CD4-positive, alpha-beta T cell treated with Interleukin-12 subunit alpha and Interleukin-12 subunit beta, for 1 hour (primary cell): ENCODE results near the gene PPP2R2B.
"Not testable (repeated sequence)": the region's sequence is repeated elsewhere in the genome, so short reads cannot be mapped to it uniquely, and the experiment has no call there.

Experiments
- DNase-seq: peaks from one replicate; pipeline ENCODE4 v3.0.0-alpha.2; 2020

PPP2R2B gene

DNA sequence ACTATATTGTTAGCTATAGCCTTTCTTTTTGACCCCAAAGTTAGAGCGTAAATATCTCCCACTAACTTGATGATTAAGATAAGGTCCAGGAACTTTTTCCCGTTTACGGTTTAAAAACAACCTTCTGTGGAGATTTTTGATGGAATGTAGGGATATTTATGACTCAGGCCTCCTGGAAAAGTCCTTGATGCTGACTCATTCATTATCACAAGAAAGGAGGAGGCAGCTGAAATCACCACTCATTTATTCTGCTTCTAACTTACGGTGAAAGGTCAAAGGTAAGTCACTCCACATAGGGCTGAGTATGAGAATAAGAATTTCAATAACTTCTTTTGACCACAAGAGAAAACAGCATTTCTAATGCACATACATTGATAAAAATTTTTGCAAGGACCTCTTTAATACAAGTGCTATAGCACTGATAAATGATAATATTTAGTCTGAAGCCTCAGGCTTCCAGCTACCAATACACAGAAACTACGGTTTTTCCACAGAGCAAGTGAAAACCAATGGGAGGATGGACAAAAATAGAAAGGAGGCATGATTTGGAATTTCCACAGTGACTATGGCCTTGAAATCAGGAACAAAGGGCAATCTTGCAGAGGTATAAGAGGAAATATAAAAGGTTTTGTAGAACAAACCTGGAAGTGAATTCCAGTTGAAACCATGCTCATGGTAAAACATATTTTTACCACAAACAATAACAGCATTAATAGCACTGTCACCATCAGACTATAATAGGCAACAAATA lies 146.5 kb downstream of the PPP2R2B start:
- no peak for DNase-seq

DNA sequence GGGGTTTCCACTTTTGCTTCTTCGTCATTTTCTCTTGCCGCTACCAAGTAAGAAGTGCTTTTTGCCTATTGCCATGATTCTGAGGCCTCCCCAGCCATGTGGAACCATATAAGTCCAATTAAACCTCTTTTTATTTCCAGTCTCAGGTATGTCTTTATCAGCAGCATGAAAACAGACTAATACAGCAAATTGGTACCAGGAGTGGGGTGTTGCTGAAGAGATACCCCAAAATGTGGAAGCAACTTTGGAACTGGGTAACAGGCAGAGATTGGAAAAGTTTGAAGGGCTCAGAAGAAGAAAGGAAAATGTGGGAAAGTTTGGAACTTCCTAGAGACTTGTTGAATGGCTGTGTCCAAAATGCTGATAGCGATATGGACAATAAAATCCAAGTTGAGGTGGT lies 149.8 kb downstream of the PPP2R2B start:
- DNase-seq, result not testable (repeated sequence)

DNA sequence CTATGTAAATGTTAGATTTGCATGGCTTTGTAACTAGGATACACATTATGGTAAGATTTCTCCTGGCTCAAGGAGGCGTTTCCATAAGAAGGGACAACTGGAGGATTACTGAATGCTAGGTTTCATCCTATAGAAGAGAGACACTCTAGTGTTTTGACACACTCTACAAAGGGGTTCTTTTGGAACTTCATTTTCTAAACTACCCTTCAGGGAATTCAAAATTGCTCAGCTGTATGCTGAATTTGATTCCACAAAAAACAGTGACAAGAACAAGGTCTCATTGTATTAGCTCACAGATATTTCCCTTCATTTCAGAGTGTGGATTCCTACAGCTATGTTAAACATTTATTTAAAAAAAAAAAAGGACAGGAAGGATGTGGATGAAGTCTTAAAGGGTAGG lies 151.7 kb downstream of the PPP2R2B start:
- no peak for DNase-seq

DNA sequence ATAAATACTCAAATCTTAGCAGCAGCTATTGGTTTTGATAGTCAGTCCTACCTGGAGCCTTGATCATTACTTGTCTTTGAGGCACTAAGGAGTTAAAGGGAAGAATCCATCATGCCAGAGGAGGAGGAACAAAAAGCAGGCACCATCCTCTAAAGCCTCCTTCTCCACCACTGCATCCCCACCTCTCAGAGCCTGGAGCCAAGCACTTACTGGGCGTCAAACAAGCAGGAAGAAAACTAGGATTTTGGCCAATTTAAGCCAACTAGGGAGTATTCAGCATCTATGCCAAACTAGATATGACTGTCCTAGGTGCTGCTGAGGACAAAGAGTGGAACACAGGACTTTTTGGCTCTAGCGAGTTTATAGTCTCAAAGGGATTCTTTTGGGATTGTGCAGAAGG lies 152.5 kb downstream of the PPP2R2B start:
- no peak for DNase-seq

DNA sequence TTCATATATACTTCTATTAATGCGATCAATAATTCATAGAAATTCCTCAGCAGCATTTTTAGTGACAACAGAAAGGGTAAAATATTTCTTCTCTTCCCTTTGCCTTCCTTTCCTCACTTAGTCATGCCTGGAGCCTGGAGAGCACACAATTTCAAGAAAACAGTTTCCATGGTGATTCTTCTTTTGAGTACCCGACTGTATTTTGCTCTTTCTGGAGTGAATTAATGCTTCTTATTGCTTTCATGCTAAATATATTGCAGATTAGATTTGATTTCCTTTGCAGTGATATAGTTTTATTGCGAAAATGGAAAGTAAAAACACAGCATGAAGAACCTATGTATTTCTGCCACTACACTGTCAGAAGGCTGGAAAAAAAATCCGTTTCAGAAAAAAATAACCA lies 153.5 kb downstream of the PPP2R2B start:
- no peak for DNase-seq

DNA sequence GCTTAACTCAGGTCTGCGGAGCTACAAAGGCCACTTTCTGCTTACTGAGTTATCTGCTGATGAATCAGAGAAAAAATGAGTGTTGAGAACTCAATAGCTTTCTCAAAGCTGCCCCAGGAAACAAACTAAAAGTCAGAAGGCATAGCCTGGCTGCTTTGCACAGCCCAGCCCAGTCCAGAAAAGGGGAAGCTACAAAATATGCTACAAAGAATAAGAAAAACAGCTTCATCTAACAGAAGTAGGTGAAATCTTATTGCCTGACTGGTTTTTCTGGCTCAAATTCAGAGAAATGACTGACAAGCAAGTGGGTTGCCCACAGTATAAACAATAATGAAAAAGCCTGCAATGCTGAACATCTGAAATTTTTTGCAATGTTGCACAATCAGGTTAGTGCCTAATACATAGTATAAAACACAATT lies 156.2 kb downstream of the PPP2R2B start:
- DNase-seq, result no peak

DNA sequence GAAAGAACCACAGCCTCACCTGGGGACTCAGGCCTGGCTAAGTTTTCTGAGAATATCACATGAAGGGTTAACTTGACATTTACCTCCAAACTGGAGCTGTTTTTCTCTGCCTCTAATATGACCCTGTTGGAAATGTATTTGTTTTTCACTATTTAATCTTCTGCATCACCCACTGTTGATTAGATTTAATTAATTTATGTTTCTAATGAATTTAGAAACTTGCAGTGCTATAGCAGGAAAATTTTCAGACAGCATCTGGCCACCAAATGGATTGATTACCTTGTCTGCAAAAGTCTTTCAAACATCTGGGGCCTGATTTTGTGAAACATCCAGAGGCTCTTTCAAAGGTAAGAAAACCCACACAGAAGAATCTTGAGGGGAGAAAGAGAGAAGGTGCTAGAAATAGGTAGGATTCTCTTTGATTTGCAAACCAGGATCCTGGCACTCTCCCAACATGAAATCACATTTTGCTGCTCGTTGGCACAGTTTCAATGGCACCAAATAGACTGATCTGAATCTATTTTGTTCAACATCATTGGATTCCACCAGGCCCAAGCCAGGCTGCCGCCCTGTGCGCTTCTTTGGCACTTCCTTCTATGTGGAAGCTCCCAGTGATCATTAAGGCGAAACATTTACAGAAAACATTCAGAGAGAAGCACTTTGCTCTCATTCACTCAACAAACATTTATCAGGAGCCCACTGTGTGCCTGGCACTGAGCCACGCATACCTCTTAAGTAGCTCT lies 157.3 kb downstream of the PPP2R2B start:
- no peak for DNase-seq

DNA sequence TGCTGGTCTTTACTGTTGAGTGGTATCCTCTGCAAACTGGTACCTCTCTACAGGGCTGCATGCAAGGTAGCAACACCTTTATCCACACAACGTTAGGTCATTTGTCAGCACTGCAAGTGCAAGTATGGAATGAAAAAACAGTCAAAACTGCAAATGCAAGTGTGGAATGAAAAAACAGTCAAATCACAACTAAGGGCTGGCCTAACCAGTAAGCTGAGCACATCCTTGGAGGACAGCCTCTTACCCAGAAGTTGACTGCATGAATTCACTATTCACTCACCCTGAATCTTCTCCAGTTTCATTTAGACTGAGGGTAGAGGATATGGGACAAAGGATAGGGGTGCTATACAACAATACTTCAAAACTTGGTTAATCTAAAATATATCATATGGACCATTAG lies 158.4 kb downstream of the PPP2R2B start:
- no peak for DNase-seq

DNA sequence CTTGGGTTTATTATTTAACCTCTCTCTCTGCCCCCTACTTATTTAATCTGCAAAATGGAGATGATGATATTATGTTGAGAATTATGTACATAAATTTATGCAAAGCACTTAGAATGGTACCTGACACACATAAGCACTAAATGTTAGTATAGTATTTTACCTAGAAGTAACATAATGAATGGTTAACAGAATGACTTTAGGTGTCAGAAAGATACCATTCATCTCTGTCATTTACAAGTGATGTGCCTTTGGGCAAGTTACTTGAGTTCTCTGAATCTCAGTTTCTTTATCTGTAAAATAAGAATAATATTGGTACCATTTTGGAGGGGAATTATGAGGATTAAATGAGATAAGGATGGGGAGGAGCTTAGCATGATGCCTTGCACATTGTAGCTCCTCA lies 159.4 kb downstream of the PPP2R2B start:
- DNase-seq, result no peak

DNA sequence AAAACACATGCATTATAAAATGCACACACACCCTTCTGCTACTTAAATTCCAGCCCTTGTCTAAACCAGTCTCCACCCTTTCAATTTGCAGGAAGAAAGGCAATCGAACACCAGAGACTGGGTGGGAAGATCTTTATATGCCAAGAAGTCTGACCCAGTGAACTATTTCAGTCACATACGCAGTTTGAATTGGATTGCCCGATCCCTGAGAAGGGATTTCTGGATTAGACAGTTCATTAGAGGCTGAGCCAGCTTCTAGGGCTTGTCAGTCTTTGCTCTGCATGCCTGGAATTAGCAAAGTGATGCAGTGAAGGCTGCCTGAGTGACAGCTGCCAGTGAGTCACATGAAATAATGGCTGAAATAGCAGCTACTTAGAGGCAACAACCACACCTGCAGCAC lies 159.9 kb downstream of the PPP2R2B start:
- DNase-seq, result no peak

DNA sequence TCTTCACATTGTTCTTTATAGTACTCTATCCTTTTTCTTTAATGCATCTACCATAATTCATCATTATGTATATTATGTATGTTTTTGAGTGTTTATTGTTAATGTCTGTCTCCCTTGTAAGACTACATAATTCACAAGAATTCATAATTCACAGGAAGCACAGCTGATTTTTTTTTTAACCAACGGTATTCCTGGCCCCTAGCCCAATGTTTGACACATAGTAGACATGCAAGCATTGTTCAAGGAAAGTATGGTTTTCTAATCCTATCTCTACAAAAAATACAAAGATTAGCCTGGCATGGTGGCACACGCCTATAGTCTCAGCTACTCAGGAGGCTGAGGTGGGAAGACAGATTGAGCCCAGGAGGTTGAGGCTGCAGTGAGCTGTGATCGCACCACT lies 160.6 kb downstream of the PPP2R2B start:
- no peak for DNase-seq

DNA sequence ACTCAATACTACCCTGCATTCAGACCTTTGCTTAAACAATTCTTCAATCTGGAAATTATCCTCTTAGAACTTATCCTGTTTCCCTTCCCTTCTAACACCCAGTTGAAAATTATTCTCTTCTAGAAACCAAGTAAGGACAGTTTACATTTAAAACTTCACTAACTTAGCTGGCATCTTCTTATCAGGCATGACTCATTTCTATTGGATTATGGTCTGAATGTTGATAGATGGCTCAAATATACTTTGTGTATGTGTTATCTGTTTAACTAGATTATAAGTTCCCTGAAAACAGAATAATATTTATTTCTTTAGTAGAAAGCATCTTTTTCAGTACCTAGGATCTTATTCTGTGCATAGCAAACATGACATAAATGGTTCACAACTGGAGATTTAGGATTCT lies 161.9 kb downstream of the PPP2R2B start:
- no peak for DNase-seq

DNA sequence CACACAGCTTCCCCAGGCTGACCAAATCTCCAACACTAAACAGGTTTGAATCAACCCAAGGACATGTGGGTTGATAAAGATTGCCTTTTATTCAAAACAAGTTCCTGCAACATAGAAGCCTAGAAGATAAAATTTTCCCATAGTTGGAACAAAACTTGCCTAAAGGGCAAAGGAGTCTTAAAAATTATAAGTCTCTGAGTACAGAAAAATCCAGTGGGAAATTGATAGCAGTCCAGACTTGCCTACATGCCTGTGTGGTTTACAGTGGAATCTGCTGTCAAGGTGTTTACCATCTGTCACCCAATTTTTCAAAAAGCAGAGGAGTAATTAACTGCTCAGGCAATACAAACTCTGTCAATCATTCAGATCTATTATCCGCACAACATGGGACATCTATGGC lies 168.2 kb downstream of the PPP2R2B start:
- no peak for DNase-seq

DNA sequence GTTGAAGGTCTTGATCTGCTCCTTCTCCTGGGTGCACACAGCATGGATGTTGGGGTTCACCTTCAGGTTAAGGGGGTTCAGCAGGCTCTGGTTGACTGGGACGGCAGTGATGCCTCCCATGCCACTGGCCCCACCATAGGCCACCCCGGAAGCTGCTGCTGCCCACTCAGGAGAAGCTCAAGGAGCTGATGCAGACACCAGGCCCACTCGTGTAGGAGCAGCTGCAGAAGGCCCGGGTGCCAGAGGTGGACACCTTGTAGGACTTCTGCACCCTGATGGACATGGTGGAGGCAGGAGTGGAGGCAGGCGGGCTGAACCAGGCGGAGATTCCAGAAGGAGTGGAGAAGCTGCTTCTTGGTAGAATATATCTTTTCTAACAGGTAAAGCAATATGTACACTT lies 171.2 kb downstream of the PPP2R2B start:
- no peak for DNase-seq

DNA sequence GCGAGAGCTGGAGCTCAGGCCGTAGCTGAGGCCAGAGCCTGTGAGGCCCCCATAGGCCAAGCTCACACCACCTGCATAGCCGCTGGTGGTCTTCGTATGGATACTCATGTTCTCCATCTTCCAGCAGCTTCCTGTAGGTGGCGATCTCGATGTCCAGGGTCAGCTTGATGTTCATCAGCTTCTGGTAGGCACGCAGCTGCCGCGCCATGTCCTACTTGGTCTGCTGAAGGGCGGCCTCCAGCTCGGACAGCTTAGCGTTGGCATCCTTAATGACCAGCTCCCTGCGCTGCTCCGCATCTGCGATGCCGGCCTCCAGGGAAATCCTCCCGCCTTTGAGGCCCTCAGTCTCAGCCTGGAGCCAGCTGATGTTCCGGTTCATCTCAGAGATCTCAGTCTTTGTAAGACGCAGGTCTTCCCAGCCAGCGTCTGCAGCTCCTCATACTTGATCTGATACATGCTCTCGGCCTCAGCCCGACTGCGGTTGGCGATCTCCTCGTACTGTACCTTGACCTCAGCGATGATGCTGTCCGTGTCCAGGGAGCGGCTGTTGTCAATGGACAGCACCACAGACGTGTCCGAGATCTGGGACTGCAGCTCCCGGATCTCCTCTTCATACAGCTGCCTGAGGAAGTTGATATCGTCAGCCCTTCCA lies 172.1 kb downstream of the PPP2R2B start:
- DNase-seq, result no peak

DNA sequence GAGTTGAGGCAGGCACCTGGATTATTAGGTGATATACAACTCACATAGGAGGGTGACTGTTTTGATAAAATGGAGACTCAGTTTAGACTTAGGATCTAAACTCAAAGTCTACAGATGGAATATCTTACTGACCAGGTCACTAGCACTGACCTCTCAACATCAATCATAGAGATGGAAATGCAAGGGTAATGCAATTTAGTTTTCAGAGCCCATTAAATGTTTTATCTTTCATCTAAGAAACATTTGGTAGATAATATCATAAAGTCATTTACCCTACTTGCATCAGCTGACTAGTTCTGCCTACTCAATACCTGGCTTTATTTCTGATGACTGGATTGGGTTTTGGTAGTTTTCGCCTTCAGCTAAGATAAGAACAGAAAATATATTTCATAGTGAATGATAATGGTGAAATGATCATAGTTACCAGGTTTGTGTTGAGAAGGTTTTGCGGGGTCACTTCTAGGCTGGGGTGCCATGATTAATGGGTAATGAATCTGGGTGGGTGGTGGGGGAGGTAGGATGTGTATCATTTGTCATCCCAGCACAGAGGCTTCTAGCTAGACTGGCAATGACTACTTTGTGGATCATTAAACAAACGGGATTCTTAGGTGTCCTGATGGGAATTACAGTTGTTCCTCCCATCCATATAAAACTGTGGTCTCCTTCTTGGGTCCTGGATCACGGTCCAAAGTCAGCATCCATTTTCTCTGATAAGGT lies 173.4 kb downstream of the PPP2R2B start:
- DNase-seq, result no peak

DNA sequence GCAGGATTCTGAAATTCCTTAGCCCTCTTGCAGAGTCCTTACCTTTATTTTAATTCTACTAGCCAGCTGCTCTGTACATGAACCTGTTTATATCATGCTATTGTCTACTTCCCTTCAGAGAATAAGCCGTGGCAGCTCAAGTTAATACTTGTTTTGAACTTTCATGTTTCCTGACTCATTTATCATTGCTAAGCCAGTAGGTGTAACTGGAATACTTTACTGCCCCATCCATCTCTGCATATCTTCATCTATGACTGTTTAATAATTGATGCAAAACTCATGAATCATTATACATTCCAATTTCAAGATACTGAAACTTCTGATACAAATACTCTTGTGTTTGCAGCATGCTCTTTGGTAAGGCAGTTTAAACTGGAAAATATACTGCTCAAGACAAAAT lies 174.7 kb downstream of the PPP2R2B start:
- DNase-seq, result no peak

DNA sequence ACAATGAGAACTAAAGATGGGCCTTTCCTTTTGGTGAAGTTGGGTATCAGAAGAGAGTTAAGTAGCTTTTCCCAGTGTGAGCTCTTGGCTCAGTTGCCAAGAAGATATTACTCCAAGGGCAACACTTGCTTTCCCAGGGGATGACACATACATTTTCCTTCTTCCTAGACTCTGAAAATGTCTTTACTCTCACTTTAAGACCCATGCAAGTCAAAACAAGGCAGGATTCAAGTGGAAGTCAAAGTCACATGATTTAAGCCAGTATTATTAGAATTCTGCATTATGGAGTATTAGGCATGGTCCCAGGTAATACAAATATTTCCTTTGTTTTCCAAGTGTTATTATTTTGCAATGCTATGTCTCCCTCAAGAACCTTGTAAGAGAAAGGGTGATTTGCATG lies 175.1 kb downstream of the PPP2R2B start:
- DNase-seq, result no peak

DNA sequence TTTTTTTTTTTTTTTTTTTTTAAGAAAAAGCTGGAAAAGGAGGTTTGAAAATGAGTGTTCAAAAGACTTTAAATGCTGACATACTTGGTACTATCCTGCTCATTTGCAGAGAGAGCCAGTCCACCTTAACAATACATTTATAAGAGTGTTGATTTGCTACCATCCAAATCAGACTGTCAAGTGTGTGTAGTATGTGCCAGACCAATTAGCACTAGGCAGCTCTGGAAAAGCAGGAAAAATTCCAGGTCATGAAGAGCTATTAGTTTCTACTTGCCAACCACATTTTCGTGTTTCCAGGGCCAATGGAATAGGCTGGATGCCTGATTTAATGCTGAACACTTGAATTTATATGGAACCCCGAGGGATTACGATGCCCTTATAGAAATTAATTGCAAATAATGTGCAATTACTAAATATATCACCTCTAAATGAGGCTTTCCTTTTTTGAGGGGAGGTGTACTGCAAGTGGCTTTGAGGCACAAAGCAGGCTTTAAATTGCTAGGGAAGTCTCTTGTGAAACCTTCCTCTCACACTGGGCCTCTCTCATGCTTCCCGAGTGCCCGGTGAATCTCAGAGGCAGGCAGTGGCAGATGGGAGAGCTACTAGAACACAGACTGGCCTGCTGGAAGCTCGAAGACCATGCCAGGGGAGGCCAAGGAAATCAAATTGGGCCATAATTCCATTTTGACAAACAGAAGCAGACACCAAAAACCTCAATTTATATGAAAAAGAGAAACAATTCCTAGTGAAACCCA lies 178.7 kb downstream of the PPP2R2B start:
- DNase-seq, result no peak

DNA sequence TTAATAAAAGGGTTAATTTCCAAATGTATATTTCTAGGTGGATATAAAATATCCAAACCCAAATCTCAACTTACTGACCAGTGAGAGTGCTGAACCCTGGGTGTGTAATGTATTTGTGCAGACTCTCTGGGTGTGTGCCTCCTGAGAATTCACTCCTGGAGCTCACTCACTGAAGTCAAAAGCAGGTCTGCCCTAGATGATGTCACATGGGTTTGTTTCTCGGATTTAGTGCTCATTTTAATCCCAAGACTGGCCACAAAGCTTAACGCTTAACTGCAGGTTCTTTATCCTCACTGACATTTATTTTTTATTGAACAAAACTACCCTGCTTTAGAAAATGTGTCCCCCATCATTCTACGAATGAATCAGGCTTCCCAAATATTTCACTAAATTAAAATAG lies 179.4 kb downstream of the PPP2R2B start:
- DNase-seq, result no peak

DNA sequence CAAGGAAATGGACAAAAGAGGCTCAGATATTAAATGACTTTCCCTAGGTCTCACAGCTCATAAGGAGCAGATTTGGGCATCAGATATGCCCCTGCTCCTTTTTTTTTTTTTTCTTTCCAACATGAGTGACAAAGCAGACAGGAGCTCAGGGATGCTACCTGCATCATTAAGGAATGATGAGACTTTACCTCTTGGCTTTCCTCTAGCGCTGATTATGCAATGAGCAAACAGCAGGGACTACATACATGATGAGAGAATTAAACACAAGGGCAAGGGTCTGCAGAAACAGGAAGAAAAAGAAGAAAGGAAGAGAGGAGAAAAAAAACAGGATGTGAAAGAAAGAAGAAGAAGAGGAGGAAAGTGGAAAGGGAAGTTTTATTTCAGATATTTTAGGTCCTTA lies 179.9 kb downstream of the PPP2R2B start:
- DNase-seq, result no peak

DNA sequence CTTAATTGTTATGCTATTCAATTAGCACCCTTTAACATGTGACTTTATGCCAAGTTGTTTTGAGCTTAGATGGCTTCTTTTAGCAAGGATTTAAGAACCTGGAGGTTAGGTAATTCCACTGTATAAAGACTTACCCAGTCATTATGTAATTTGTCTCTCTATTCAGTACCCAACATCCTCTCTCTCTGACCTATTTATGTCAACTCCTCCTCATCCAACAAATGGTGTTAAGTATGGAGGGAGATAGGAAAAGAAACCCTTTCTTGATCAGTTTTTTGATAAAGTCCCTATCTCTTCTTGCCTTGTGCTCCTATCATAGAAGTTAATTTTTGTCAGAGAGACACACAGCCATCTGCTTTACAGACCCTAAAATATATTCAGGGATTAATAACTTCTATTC lies 181.3 kb downstream of the PPP2R2B start:
- DNase-seq, result no peak

DNA sequence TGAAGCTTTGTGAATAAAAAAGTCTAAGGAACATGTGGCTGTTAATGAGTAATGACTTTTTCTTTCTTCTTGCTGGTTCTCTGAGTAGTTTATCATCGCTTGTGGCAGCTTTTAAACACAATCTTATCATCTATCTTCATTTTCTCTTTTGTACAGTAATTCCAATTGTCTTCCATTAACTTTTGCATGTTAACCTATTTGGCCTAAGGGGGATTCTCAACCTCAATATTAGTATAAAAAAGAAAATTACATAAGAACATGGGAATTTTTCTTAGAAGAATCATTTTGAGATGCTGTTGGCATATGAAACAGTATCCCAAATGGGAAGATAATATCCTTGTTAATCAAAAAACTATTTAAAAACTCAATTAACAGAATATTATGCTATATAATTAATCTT lies 182.9 kb downstream of the PPP2R2B start:
- DNase-seq, result no peak
